T-cell (primary cell): ENCODE measurements around the gene CASZ1. TPM values are rescaled to one million over a fixed set of nuclear protein-coding genes. Genes with fewer than 3 reads are reported as not detected.
A peak's percentile ranks its signal among the peaks of the same experiment; 100 is the strongest.

ENCODE experiments used
- ATAC-seq, 4 experiments: fragments of 200-7000 bp in 3 of 4; fragments of 150-1000 bp in 1 of 4; cut with Tn5 transposase; replicated peaks in 1 of 4; 1 replicate in 3 of 4; 2 replicates in 1 of 4; pipeline ENCODE4 v1.10.0; 2021; ENCODE audit warnings: moderate library complexity in 3 of 4, mild to moderate bottlenecking in 2 of 4, moderate number of reproducible peaks in 1 of 4
- CTCF ChIA-PET, 2 donors: fragments of 300-600 bp; sonication (Branson Sonifier 250); formaldehyde crosslinking; loops; one replicate each; lab custom pipeline; 2022; ENCODE audit warnings: antibody characterized with exemption in 2 of 2; lab: Charles Lee
- POLR2A ChIA-PET, 2 donors: fragments of 300-600 bp; sonication (Branson Sonifier 250); formaldehyde crosslinking; loops; one replicate each; lab custom pipeline; 2022; ENCODE audit warnings: antibody characterized with exemption in 2 of 2; lab: Charles Lee
- DNase-seq, 35 experiments: peaks; one replicate each; pipeline versions ENCODE4 v3.0.0 to v3.0.0-alpha.2; 2013 to 2023
- H3K27ac ChIP-seq: one replicate; pipeline ENCODE4 v1.5.1; 2013; ENCODE audit warnings: low read length
- H3K27me3 ChIP-seq, 2 experiments: replicated peaks in 1 of 2; 1 replicate in 1 of 2; 2 replicates in 1 of 2; pipeline versions ENCODE4 v1.6.1 to v1.7.0; 2013; ENCODE audit warnings: low read length in 1 of 2, mixed read lengths in 1 of 2; ENCODE audit not compliant: control insufficient read depth in 2 of 2, insufficient read depth in 2 of 2; ENCODE audit errors: extremely low read depth in 1 of 2
- H3K36me3 ChIP-seq, 2 donors: 1 replicate in 1 of 2; 2 replicates in 1 of 2; pipeline versions ENCODE4 v1.6.1 to v1.7.0; 2013; ENCODE audit warnings: low read length in 1 of 2; ENCODE audit not compliant: control insufficient read depth in 2 of 2, insufficient read depth in 1 of 2; ENCODE audit errors: extremely low read depth in 1 of 2
- H3K4me1 ChIP-seq, 2 experiments: 1 replicate in 1 of 2; 2 replicates in 1 of 2; pipeline versions ENCODE4 v1.6.1 to v1.7.0; 2013; ENCODE audit warnings: low read length in 2 of 2, mixed read lengths in 1 of 2; ENCODE audit not compliant: insufficient read depth in 2 of 2, control insufficient read depth in 1 of 2; ENCODE audit errors: extremely low read depth in 1 of 2
- H3K4me3 ChIP-seq, 2 donors: 1 replicate in 1 of 2; 2 replicates in 1 of 2; pipeline versions ENCODE4 v1.5.1 to v1.7.0; 2013; ENCODE audit warnings: mild to moderate bottlenecking in 2 of 2, low read length in 1 of 2, moderate library complexity in 1 of 2; ENCODE audit not compliant: control insufficient read depth in 1 of 2; ENCODE audit errors: extremely low read depth in 1 of 2
- H3K9me3 ChIP-seq: 2 replicates; pipeline ENCODE4 v1.7.0; 2013
- H3K27ac Mint-ChIP-seq, 2 donors: one replicate each; pipeline ENCODE4 v1.8.0; 2020 to 2021; ENCODE audit warnings: mild to moderate bottlenecking in 2 of 2, mixed read lengths in 2 of 2
- H3K27me3 Mint-ChIP-seq, 2 donors: one replicate each; pipeline ENCODE4 v1.8.0; 2021 to 2022; ENCODE audit warnings: mixed read lengths in 2 of 2
- H3K36me3 Mint-ChIP-seq: one replicate; pipeline ENCODE4 v1.8.0; 2021; ENCODE audit warnings: mixed read lengths
- H3K4me1 Mint-ChIP-seq, 3 donors: one replicate each; pipeline ENCODE4 v1.8.0; 2020 to 2022; ENCODE audit warnings: mixed read lengths in 3 of 3, mild to moderate bottlenecking in 1 of 3
- H3K4me3 Mint-ChIP-seq, 3 donors: one replicate each; pipeline ENCODE4 v1.8.0; 2020 to 2022; ENCODE audit warnings: mild to moderate bottlenecking in 3 of 3, mixed read lengths in 3 of 3, moderate library complexity in 3 of 3
- H3K9me3 Mint-ChIP-seq, 3 donors: one replicate each; pipeline ENCODE4 v1.8.0; 2020 to 2022; ENCODE audit warnings: mixed read lengths in 3 of 3
- WGBS: methylation state at CpG from one replicate; pipeline ENCODE4 v1.1.5; 2013; ENCODE audit warnings: missing lambda C conversion rate; ENCODE audit not compliant: insufficient coverage; 5-methylcytosine and 5-hydroxymethylcytosine counted together
- total RNA-seq, 35 experiments: library from RNA in 6 of 35; stranded (reverse) in 6 of 35; fragments of 120-200 nt in 1 of 35; gene quantifications; one replicate each; pipeline versions ENCODE4 v1.2.1 to v1.2.4 and lab custom pipeline; 2013 to 2026

CASZ1 gene
- total RNA-seq, 5 donors from 2014 or later (not counting 1 experiment from before 2014, with no cell fraction given) = 12.9 to 23.0 (median 14.3) TPM

- Mint-ChIP-seq H3K27me3 (peaks cover 32 to 43% of the 10 kb centered on the region in 2 donors), H3K27ac (no peak overlapping the region), H3K4me3 (no peak overlapping the region), H3K36me3 (no peaks in the 10 kb centered on the region), H3K4me1 (peaks cover 6 to 14% (median 10%) of the 10 kb centered on the region in 3 donors), H3K9me3 (no peaks in the 10 kb centered on the region)
- 76% methylated on average over 13 of the region's 27 CpGs for WGBS
- ATAC-seq (no peak), DNase-seq (no peak)
- Histone ChIP-seq H3K36me3 (no peaks in the 10 kb centered on the region), H3K27me3 (peaks cover 0 to 67% of the 10 kb centered on the region in 2 experiments), H3K4me1 (peaks cover 0 to 13% of the 10 kb centered on the region in 2 experiments), H3K9me3 (no peaks in the 10 kb centered on the region), H3K4me3 (no peak overlapping the region), H3K27ac (no peak overlapping the region)
- ChIA-PET POLR2A (no interaction called here), CTCF (interaction anchor here in 1 of 2 donors (0.6 kb wide), 1 partner anchor 98 kb away, joined by 3 read pairs; no protein-coding TSS in a partner anchor)
Measured at GRCh38 chr1:10789803-10790702, 6.4 kb downstream of the CASZ1 start.

GRCh38 chr1:10789047-10789791 lies 7.2 kb downstream of the CASZ1 start:
- no peaks in the 10 kb centered on the region for H3K36me3 Mint-ChIP-seq
- no peaks in the 10 kb centered on the region for H3K9me3 Mint-ChIP-seq
- CTCF ChIA-PET = no interaction called here
- no peaks in the 10 kb centered on the region for H3K9me3 ChIP-seq
- ATAC-seq (no peak), DNase-seq (no peak)
- H3K4me3 ChIP-seq = no peak overlapping the region
- peaks cover 0 to 7% of the 10 kb centered on the region in 2 experiments for H3K4me1 ChIP-seq
- no peak overlapping the region for H3K27ac Mint-ChIP-seq
- no peak overlapping the region for H3K27ac ChIP-seq
- H3K4me3 Mint-ChIP-seq = no peak overlapping the region
- H3K27me3 Mint-ChIP-seq = peaks cover 36 to 46% of the 10 kb centered on the region in 2 donors
- 61% methylated on average over 3 of the region's 8 CpGs for WGBS
- peaks cover 0 to 60% of the 10 kb centered on the region in 2 experiments for H3K27me3 ChIP-seq
- no peaks in the 10 kb centered on the region for H3K36me3 ChIP-seq
- POLR2A ChIA-PET = no interaction called here
- H3K4me1 Mint-ChIP-seq = peaks cover 6 to 10% (median 7%) of the 10 kb centered on the region in 3 donors

GRCh38 chr1:10788592-10789006 lies 7.8 kb downstream of the CASZ1 start:
- Histone ChIP-seq H3K4me1 (peaks cover 0 to under 1% of the 10 kb centered on the region in 2 experiments), H3K9me3 (no peaks in the 10 kb centered on the region), H3K27me3 (peaks cover 0 to 58% of the 10 kb centered on the region in 2 experiments), H3K36me3 (no peaks in the 10 kb centered on the region), H3K27ac (no peak overlapping the region), H3K4me3 (no peak overlapping the region)
- H3K4me1 Mint-ChIP-seq = peaks cover 5 to 7% (median 6%) of the 10 kb centered on the region in 3 donors
- WGBS = 44% methylated on average over 9 of the region's 11 CpGs
- no peak for DNase-seq
- no peak overlapping the region for H3K27ac Mint-ChIP-seq
- CTCF ChIA-PET = no interaction called here
- H3K36me3 Mint-ChIP-seq = no peaks in the 10 kb centered on the region
- H3K27me3 Mint-ChIP-seq = peaks cover 40 to 47% of the 10 kb centered on the region in 2 donors
- peak in 1 of 4 experiments; percentile 19 for ATAC-seq
- H3K9me3 Mint-ChIP-seq = no peaks in the 10 kb centered on the region
- POLR2A ChIA-PET = no interaction called here
- no peak overlapping the region for H3K4me3 Mint-ChIP-seq

DNA sequence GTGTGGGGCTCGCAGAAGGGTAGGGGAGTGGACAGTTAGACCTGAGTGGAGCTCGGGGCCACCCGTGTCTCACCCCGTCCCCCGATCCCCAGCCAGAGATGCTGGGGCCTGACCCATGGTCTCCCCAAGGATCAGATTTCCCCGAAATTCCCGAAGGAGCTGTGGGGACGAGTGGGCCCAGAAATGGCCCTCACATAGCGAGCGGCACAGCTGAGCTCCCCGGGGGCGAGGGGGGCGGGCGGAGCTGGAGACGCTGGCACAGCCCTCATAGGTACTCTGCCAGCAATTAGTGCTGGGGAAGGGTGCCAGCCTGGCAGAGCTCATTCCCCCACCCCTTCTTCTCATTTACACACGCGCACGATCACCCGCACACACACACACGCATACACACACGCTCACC lies 9.2 kb downstream of the CASZ1 start:
- no peaks in the 10 kb centered on the region for H3K9me3 Mint-ChIP-seq
- no peak overlapping the region for H3K27ac Mint-ChIP-seq
- H3K27me3 Mint-ChIP-seq = peaks cover 32 to 38% of the 10 kb centered on the region in 2 donors
- H3K4me1 Mint-ChIP-seq = peaks cover 0 to under 1% (median 0%) of the 10 kb centered on the region in 3 donors
- H3K4me3 ChIP-seq = no peak overlapping the region
- ATAC-seq (no peak), DNase-seq (no peak)
- ChIA-PET CTCF (no interaction called here), POLR2A (no interaction called here)
- no peaks in the 10 kb centered on the region for H3K36me3 Mint-ChIP-seq
- H3K9me3 ChIP-seq = no peaks in the 10 kb centered on the region
- no peaks in the 10 kb centered on the region for H3K36me3 ChIP-seq
- WGBS = 86% methylated on average over 21 of the region's 21 CpGs
- no peak overlapping the region for H3K4me3 Mint-ChIP-seq
- H3K27me3 ChIP-seq = peaks cover 0 to 59% of the 10 kb centered on the region in 2 experiments
- H3K4me1 ChIP-seq = no peaks in the 10 kb centered on the region
- no peak overlapping the region for H3K27ac ChIP-seq

- H3K27me3 ChIP-seq = peaks cover 0 to 67% of the 10 kb centered on the region in 2 experiments
- no peak overlapping the region for H3K27ac Mint-ChIP-seq
- no peaks in the 10 kb centered on the region for H3K4me1 Mint-ChIP-seq
- ChIA-PET CTCF (no interaction called here), POLR2A (no interaction called here)
- H3K27ac ChIP-seq = no peak overlapping the region
- DNase-seq = no peak
- 85% methylated on average over 26 of the region's 30 CpGs for WGBS
- no peak for ATAC-seq
- H3K9me3 Mint-ChIP-seq = no peaks in the 10 kb centered on the region
- no peaks in the 10 kb centered on the region for H3K36me3 ChIP-seq
- no peaks in the 10 kb centered on the region for H3K36me3 Mint-ChIP-seq
- H3K27me3 Mint-ChIP-seq = peaks cover 32 to 37% of the 10 kb centered on the region in 2 donors
- H3K4me1 ChIP-seq = no peaks in the 10 kb centered on the region
- H3K4me3 ChIP-seq = no peak overlapping the region
- no peak overlapping the region for H3K4me3 Mint-ChIP-seq
- H3K9me3 ChIP-seq = no peaks in the 10 kb centered on the region
Measured at GRCh38 chr1:10785728-10786638, 10.5 kb downstream of the CASZ1 start.
